ENCODE data around the gene CDK5R1.
"Not testable (repeated sequence)": the region's sequence is repeated elsewhere in the genome, so short reads cannot be mapped to it uniquely, and the experiment has no call there.

Gene CDK5R1

GRCh38 chr17:32519228-32520103 is 32.7 kb downstream of the CDK5R1 start:
- peak; percentile 94 for DNase-seq

- DNase-seq: peak; percentile 83
Observed at GRCh38 chr17:32520104-32520701, 33.4 kb downstream of the CDK5R1 start.

- DNase-seq: no peak
Observed at GRCh38 chr17:32520737-32521404, 34.1 kb downstream of the CDK5R1 start.

- DNase-seq: peak; percentile 61
Observed at GRCh38 chr17:32523017-32523680, 36.4 kb downstream of the CDK5R1 start.

- DNase-seq: peak; percentile 58
Observed at GRCh38 chr17:32523827-32524552, 37.2 kb downstream of the CDK5R1 start.

- DNase-seq: not testable (repeated sequence)
Observed at GRCh38 chr17:32524553-32524880, 37.7 kb downstream of the CDK5R1 start.

GRCh38 chr17:32525122-32525521 is 38.3 kb downstream of the CDK5R1 start:
- no peak for DNase-seq

- no peak for DNase-seq
Observed at GRCh38 chr17:32527146-32527545, 40.4 kb downstream of the CDK5R1 start.

GRCh38 chr17:32528825-32529224 is 42.0 kb downstream of the CDK5R1 start:
- peak; percentile 48 for DNase-seq

- no peak for DNase-seq
Observed at GRCh38 chr17:32529604-32530003, 42.8 kb downstream of the CDK5R1 start.

GRCh38 chr17:32533296-32533695 is 46.5 kb downstream of the CDK5R1 start:
- no peak for DNase-seq

- DNase-seq: no peak
Observed at GRCh38 chr17:32536736-32537643, 50.2 kb downstream of the CDK5R1 start.

Data from CD4-positive, alpha-beta T cell treated with Interleukin-4 for 4 hours (primary cell).